ENCODE results near the gene ANKEF1.

Gene ANKEF1

DNA sequence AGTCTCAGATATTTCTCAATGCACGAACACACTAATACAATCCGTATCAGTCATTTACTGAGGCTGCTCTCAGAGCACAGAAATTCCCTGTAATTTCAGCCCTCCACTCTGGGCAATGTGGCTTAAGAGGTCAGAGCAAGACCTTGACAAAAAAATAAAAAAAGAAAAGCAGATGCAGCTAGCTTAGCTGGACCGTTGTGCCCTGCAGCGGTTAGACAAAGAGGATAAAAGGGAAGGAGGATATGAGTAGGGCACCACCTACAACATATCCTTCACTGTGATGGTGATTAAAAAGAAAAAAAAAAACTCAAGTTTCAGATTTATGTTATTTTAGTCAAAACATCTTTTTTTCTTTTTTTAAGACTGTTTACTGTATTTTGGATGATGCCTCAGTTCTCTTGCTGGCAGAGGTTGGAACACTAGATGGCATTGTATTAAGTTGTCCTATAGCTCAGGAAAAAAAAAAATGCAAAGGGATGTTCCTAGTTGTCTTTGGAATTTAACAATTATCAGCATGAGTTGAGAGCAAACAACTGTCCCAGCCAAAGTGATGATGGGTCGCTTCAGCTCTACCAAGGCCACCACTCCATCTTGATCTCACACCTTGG, 59.9 kb downstream of the ANKEF1 start:
- no peak overlapping the region for H3K4me3 ChIP-seq (ENCODE audit: low read depth, low read length)
- TF ChIP-seq, protein P1, sequence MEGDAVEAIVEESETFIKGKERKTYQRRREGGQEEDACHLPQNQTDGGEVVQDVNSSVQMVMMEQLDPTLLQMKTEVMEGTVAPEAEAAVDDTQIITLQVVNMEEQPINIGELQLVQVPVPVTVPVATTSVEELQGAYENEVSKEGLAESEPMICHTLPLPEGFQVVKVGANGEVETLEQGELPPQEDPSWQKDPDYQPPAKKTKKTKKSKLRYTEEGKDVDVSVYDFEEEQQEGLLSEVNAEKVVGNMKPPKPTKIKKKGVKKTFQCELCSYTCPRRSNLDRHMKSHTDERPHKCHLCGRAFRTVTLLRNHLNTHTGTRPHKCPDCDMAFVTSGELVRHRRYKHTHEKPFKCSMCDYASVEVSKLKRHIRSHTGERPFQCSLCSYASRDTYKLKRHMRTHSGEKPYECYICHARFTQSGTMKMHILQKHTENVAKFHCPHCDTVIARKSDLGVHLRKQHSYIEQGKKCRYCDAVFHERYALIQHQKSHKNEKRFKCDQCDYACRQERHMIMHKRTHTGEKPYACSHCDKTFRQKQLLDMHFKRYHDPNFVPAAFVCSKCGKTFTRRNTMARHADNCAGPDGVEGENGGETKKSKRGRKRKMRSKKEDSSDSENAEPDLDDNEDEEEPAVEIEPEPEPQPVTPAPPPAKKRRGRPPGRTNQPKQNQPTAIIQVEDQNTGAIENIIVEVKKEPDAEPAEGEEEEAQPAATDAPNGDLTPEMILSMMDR (IDR thresholded peaks at IDR 0.05; ENCODE audit: low read depth, low read length, missing control alignments), result no peak
- no peak for DNase-seq (ENCODE audit: low read depth)

DNA sequence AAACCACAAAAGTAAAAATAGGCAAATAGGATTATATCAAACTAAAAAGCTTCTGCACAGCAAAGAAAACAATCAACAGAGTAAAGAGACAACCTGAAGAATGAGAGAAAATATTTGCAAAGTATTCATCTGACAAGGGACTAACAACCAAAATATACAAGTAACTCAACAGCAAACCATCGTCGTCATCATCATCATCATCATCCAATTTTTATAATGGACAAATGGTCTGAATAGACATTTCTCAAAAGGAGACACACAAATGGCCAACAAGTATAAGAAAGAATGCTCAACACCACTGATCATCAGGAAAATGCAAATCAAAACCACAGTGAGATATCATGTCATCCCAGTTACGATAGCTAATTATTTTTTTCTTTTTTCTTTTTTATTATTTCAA, 62.0 kb downstream of the ANKEF1 start:
- TF ChIP-seq, protein P1 (IDR thresholded peaks at IDR 0.05; ENCODE audit: low read depth, low read length, missing control alignments), result no peak
- no peak for DNase-seq (ENCODE audit: low read depth)
- no peak overlapping the region for H3K4me3 ChIP-seq (ENCODE audit: low read depth, low read length)

DNA sequence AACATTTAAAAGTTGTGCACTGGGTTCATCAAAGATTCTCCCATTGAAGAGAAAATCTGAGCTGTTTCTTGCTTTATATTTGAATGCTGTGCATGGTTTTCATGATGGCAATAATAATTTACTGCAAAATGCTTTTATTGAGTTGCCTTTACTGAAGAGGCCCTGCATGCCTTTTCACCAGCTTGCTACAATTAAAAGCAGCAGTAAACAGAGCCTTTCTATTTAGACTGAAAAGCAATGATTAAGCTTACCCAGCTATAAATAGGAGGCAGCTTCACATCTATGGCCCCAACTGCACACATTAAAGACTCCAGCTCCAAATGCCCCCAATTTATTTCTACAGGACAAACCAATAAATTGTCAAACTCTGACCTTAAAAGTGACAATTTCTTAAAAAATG, 70.3 kb downstream of the ANKEF1 start:
- no peak for DNase-seq (ENCODE audit: low read depth)
- no peak overlapping the region for H3K4me3 ChIP-seq (ENCODE audit: low read depth, low read length)
- TF ChIP-seq, protein P1 (IDR thresholded peaks at IDR 0.05; ENCODE audit: low read depth, low read length, missing control alignments), result no peak

Data from GM12864 (cell line).